ENCODE data around the gene VPS33B. TPM values are rescaled to one million over a fixed set of nuclear protein-coding genes. Genes with fewer than 3 reads are reported as not detected.

The VPS33B gene
- total RNA-seq, 4 donors from 2014 or later, result 3.3 to 9.0 (median 8.1) TPM

GRCh38 chr15:90989040-90989768 is 33.2 kb downstream of the VPS33B start:
- no peaks in the 10 kb centered on the region for H3K9me3 ChIP-seq
- DNase-seq, result no peak
- H3K4me1 ChIP-seq, result peaks cover 0 to 45% (median 5%) of the 10 kb centered on the region in 3 donors
- no peaks in the 10 kb centered on the region for H3K27me3 ChIP-seq
- no peak overlapping the region for H3K4me3 ChIP-seq
- no peak overlapping the region for H3K27ac ChIP-seq
- TF ChIP-seq CTCF (IDR thresholded peaks at IDR 0.05) (no peak), POLR2A (IDR thresholded peaks at IDR 0.05) (no peak)
- WGBS, 2 donors, result 63 to 82% methylated on average over 5 of the region's 7 CpGs
- H3K36me3 ChIP-seq, result peaks cover 0 to 2% (median 0%) of the 10 kb centered on the region in 3 donors
- intact Hi-C loops (cut with DNase I), result no loop called here

GRCh38 chr15:90988296-90988695 is 34.1 kb downstream of the VPS33B start:
- H3K27ac ChIP-seq, result peak overlapping the region in 2 of 4 donors; percentile 38 to 77
- intact Hi-C loops (cut with DNase I), result no loop called here

GRCh38 chr15:90987561-90988141 is 34.7 kb downstream of the VPS33B start:
- Histone ChIP-seq H3K36me3 (peaks cover 0 to 8% (median 0%) of the 10 kb centered on the region in 3 donors), H3K4me3 (no peak overlapping the region), H3K9me3 (no peaks in the 10 kb centered on the region), H3K27ac (peak overlapping the region in 2 of 4 donors; percentile 38 to 77), H3K27me3 (no peaks in the 10 kb centered on the region), H3K4me1 (peaks cover 0 to 31% (median 5%) of the 10 kb centered on the region in 3 donors)
- no peak for DNase-seq
- TF ChIP-seq POLR2A (IDR thresholded peaks at IDR 0.05), result no peak
- TF ChIP-seq CTCF (IDR thresholded peaks at IDR 0.05), result no peak
- WGBS, 2 donors, result 57 to 63% methylated on average over 7 of the region's 7 CpGs
- intact Hi-C loops (cut with DNase I), result no loop called here

More at GRCh38 chr15:90988296-90988695, 34.1 kb downstream of the VPS33B start:
- peaks cover 0 to 7% (median 0%) of the 10 kb centered on the region in 3 donors for H3K36me3 ChIP-seq
- no peaks in the 10 kb centered on the region for H3K27me3 ChIP-seq
- TF ChIP-seq POLR2A (IDR thresholded peaks at IDR 0.05) (no peak), CTCF (IDR thresholded peaks at IDR 0.05) (no peak)
- no peak for DNase-seq
- WGBS, 2 donors, result 58 to 66% methylated on average over 6 of the region's 6 CpGs
- no peaks in the 10 kb centered on the region for H3K9me3 ChIP-seq
- H3K4me3 ChIP-seq, result no peak overlapping the region
- peaks cover 0 to 37% (median 5%) of the 10 kb centered on the region in 3 donors for H3K4me1 ChIP-seq

- H3K36me3 ChIP-seq, result peaks cover 0 to 15% (median 0%) of the 10 kb centered on the region in 3 donors
- peak overlapping the region in 1 of 4 donors; percentile 20 for H3K4me3 ChIP-seq
- H3K27me3 ChIP-seq, result no peaks in the 10 kb centered on the region
- DNase-seq, result no peak
- H3K27ac ChIP-seq, result peak overlapping the region in 3 of 4 donors; percentile 38 to 77 (median 57)
- TF ChIP-seq CTCF (IDR thresholded peaks at IDR 0.05), result no peak
- no peak for TF ChIP-seq POLR2A (IDR thresholded peaks at IDR 0.05)
- peaks cover 0 to 32% (median 5%) of the 10 kb centered on the region in 3 donors for H3K4me1 ChIP-seq
- 52 to 64% methylated on average over 11 of the region's 11 CpGs for WGBS, 2 donors
- no peaks in the 10 kb centered on the region for H3K9me3 ChIP-seq
- intact Hi-C loops (cut with DNase I), result no loop called here
These were observed 35.4 kb downstream of the VPS33B start for GRCh38 chr15:90986790-90987507.
